Stimulated activated CD4-positive, alpha-beta T cell treated with anti-CD3 and anti-CD28 coated beads, Interleukin-4, amount 100 ng/mL, for 1 hour (primary cell): ENCODE measurements around the gene MSMP.

Experiments
- DNase-seq: peaks from one replicate; pipeline ENCODE4 v3.0.0-alpha.2; 2020

The MSMP gene

GRCh38 chr9:35741740-35742139 lies 12.3 kb downstream of the MSMP start:
- DNase-seq, result no peak

GRCh38 chr9:35740243-35740642 lies 13.8 kb downstream of the MSMP start:
- no peak for DNase-seq

- no peak for DNase-seq
These were observed 15.2 kb downstream of the MSMP start for GRCh38 chr9:35738924-35739323.

- no peak for DNase-seq
These were observed 15.9 kb downstream of the MSMP start for GRCh38 chr9:35738186-35738585.

- DNase-seq, result no peak
These were observed 16.9 kb downstream of the MSMP start for GRCh38 chr9:35737143-35737542.

- peak; percentile 54 for DNase-seq
These were observed 17.9 kb downstream of the MSMP start for GRCh38 chr9:35736201-35736633.

GRCh38 chr9:35734096-35734495 lies 20.0 kb downstream of the MSMP start:
- no peak for DNase-seq

GRCh38 chr9:35732800-35733541 lies 21.1 kb downstream of the MSMP start:
- peak; percentile 14 for DNase-seq

GRCh38 chr9:35732185-35732799 lies 21.8 kb downstream of the MSMP start, which contains the start of the genes CREB3 and TLN1:
Gene CREB3, plus strand, starts transcription at chr9:35732666. Its CDS starts 107 bp downstream, at chr9:35732773.
Gene TLN1, minus strand, starts transcription at chr9:35732195. Its CDS starts 6,501 bp downstream, at chr9:35725694.
- DNase-seq, result peak; percentile 94

- DNase-seq, result peak; percentile 38
These were observed 22.5 kb downstream of the MSMP start for GRCh38 chr9:35731415-35732184.

GRCh38 chr9:35730486-35730854 lies 23.6 kb downstream of the MSMP start:
- no peak for DNase-seq

- DNase-seq, result no peak
These were observed 24.2 kb downstream of the MSMP start for GRCh38 chr9:35729700-35730485.

GRCh38 chr9:35729101-35729500 lies 25.0 kb downstream of the MSMP start:
- no peak for DNase-seq

GRCh38 chr9:35728041-35728971 lies 25.8 kb downstream of the MSMP start:
- DNase-seq, result peak; percentile 28

- DNase-seq, result no peak
These were observed 26.4 kb downstream of the MSMP start for GRCh38 chr9:35727676-35728040.

- peak; percentile 35 for DNase-seq
These were observed 27.1 kb downstream of the MSMP start for GRCh38 chr9:35726931-35727330.

GRCh38 chr9:35725362-35725761 lies 28.7 kb downstream of the MSMP start:
- no peak for DNase-seq

GRCh38 chr9:35723908-35724307 lies 30.2 kb downstream of the MSMP start:
- no peak for DNase-seq

- no peak for DNase-seq
These were observed 30.6 kb downstream of the MSMP start for GRCh38 chr9:35723426-35723825.

GRCh38 chr9:35719546-35719945 lies 34.5 kb downstream of the MSMP start:
- DNase-seq, result no peak

GRCh38 chr9:35718721-35719511 lies 35.2 kb downstream of the MSMP start:
- no peak for DNase-seq
